PC-3 (cell line): ENCODE results near the gene CYP20A1.
"Not testable (repeated sequence)": the region's sequence is repeated elsewhere in the genome, so short reads cannot be mapped to it uniquely, and the experiment has no call there.

Source experiments
- CTCF ChIP-seq: fragments of 300-600 bp; sonication (generic); conservative IDR thresholded peaks from 2 replicates; pipeline ENCODE4 v1.5.1; 2017; ENCODE audit warnings: antibody characterized with exemption, low read depth, mild to moderate bottlenecking, low read length
- EZH2phosphoT487 ChIP-seq: fragments of 300-600 bp; sonication (generic); IDR thresholded peaks from 2 replicates; pipeline ENCODE4 v1.6.1; 2018; ENCODE audit warnings: mild to moderate bottlenecking, antibody characterized with exemption, low read length, borderline replicate concordance

- TF ChIP-seq CTCF, EZH2phosphoT487: not testable (repeated sequence)
Measured at GRCh38 chr2:203191026-203191425, 47.8 kb upstream of the CYP20A1 start.
